IMR-90 (cell line): ENCODE measurements around the gene P4HA3. TPM values are rescaled to one million over a fixed set of nuclear protein-coding genes. Genes with fewer than 3 reads are reported as not detected.

ENCODE experiments used
- ATAC-seq: fragments of 200-7000 bp; cut with Tn5 transposase; 2 replicates; pipeline ENCODE4 v1.9.1; 2020; ENCODE audit warnings: low read depth, mild to moderate bottlenecking, moderate library complexity
- BruUV-seq: library from RNA; stranded (reverse); fragments of 400-500 nt; replicated peaks from 2 replicates; lab custom pipeline; 2021; lab: Mats Ljungman, UMichigan
- CTCF ChIA-PET: fragments of 300-600 bp; formaldehyde crosslinking; extraction: SDS; loops from one replicate; lab custom pipeline; 2021; ENCODE audit warnings: antibody characterized with exemption; lab: Yijun Ruan, JAX
- POLR2A ChIA-PET: fragments of 300-600 bp; sonication (Branson Sonifier 250); formaldehyde crosslinking; loops from one replicate; lab custom pipeline; 2022; ENCODE audit warnings: antibody characterized with exemption; ENCODE audit not compliant: unreplicated experiment; lab: Charles Lee
- DNase-seq: peaks from one replicate; pipeline ENCODE4 v3.0.0; 2013
- H2AFZ ChIP-seq: replicated peaks from 2 replicates; pipeline ENCODE3; 2013; ENCODE audit warnings: low read length, mild to moderate bottlenecking; ENCODE audit not compliant: poor library complexity
- H2AK5ac ChIP-seq: 2 replicates; pipeline ENCODE4 v1.6.1; 2013; ENCODE audit warnings: low read depth, low read length, inconsistent platforms
- H2AK9ac ChIP-seq: replicated peaks from 2 replicates; pipeline ENCODE3; 2013; ENCODE audit warnings: mild to moderate bottlenecking, low read depth, low read length, moderate library complexity; ENCODE audit not compliant: poor library complexity
- H2BK120ac ChIP-seq: 2 replicates; pipeline ENCODE4 v1.6.1; 2013; ENCODE audit warnings: low read depth, low read length, inconsistent platforms
- H2BK15ac ChIP-seq: 3 replicates; pipeline ENCODE4 v1.6.1; 2013; ENCODE audit warnings: low read depth, low read length, inconsistent platforms
- H2BK20ac ChIP-seq: 2 replicates; pipeline ENCODE4 v1.6.1; 2013; ENCODE audit warnings: low read depth, mild to moderate bottlenecking, inconsistent platforms, low read length, moderate library complexity
- H2BK5ac ChIP-seq: 2 replicates; pipeline ENCODE4 v1.6.1; 2013; ENCODE audit warnings: mild to moderate bottlenecking, low read depth, low read length, inconsistent platforms; ENCODE audit not compliant: poor library complexity, severe bottlenecking
- H3K14ac ChIP-seq: replicated peaks from 2 replicates; pipeline ENCODE4 v1.6.1; 2013; ENCODE audit warnings: low read depth, low read length, inconsistent platforms
- H3K18ac ChIP-seq: 2 replicates; pipeline ENCODE4 v1.6.1; 2013; ENCODE audit warnings: low read depth, low read length, control low read depth
- H3K23ac ChIP-seq: 2 replicates; pipeline ENCODE4 v1.6.1; 2013; ENCODE audit warnings: low read depth, low read length, inconsistent platforms
- H3K27ac ChIP-seq: 2 replicates; pipeline ENCODE4 v1.5.1; 2013; ENCODE audit warnings: mild to moderate bottlenecking, control low read depth, low read length; ENCODE audit not compliant: insufficient read depth
- H3K27me3 ChIP-seq: 2 replicates; pipeline ENCODE4 v1.6.1; 2013; ENCODE audit warnings: low read length; ENCODE audit not compliant: control insufficient read depth, insufficient read depth
- H3K36me3 ChIP-seq: 2 replicates; pipeline ENCODE4 v1.6.1; 2013; ENCODE audit warnings: low read length, mixed read lengths; ENCODE audit not compliant: control insufficient read depth, insufficient read depth
- H3K4ac ChIP-seq: 2 replicates; pipeline ENCODE4 v1.6.1; 2013; ENCODE audit warnings: low read depth, low read length, inconsistent platforms
- H3K4me1 ChIP-seq: 2 replicates; pipeline ENCODE4 v1.6.1; 2013; ENCODE audit warnings: low read length, mixed read lengths; ENCODE audit not compliant: control insufficient read depth, insufficient read depth
- H3K4me2 ChIP-seq: 2 replicates; pipeline ENCODE4 v1.6.1; 2013; ENCODE audit warnings: low read depth, mild to moderate bottlenecking, control low read depth, low read length, moderate library complexity
- H3K4me3 ChIP-seq: 2 replicates; pipeline ENCODE4 v1.5.1; 2013; ENCODE audit warnings: low read depth, mild to moderate bottlenecking, control low read depth, low read length, moderate library complexity; ENCODE audit not compliant: insufficient read depth
- H3K56ac ChIP-seq: 2 replicates; pipeline ENCODE4 v1.6.1; 2013; ENCODE audit warnings: low read length, inconsistent platforms; ENCODE audit not compliant: insufficient read depth; ENCODE audit errors: extremely low read depth
- H3K79me1 ChIP-seq, 2 experiments: 2 replicates each; pipeline ENCODE4 v1.6.1; 2013; ENCODE audit warnings: low read length in 2 of 2, inconsistent platforms in 1 of 2, low read depth in 1 of 2
- H3K9ac ChIP-seq: 2 replicates; pipeline ENCODE4 v1.6.1; 2013; ENCODE audit warnings: low read depth, low read length, control low read depth
- H3K9me1 ChIP-seq: 2 replicates; pipeline ENCODE4 v1.6.1; 2013; ENCODE audit warnings: low read length, inconsistent platforms; ENCODE audit not compliant: insufficient read depth
- H3K9me3 ChIP-seq: 2 replicates; pipeline ENCODE4 v1.6.1; 2013; ENCODE audit warnings: low read length; ENCODE audit not compliant: control insufficient read depth, insufficient read depth
- H4K20me1 ChIP-seq: 2 replicates; pipeline ENCODE4 v1.6.1; 2013; ENCODE audit warnings: low read length, inconsistent platforms; ENCODE audit not compliant: insufficient read depth
- H4K5ac ChIP-seq: 2 replicates; pipeline ENCODE4 v1.6.1; 2013; ENCODE audit warnings: mild to moderate bottlenecking, low read depth, low read length, control low read depth
- H4K8ac ChIP-seq, 2 experiments: 2 replicates each; pipeline ENCODE4 v1.6.1; 2013; ENCODE audit warnings: low read depth in 2 of 2, low read length in 2 of 2, control low read depth in 1 of 2, inconsistent platforms in 1 of 2
- H4K91ac ChIP-seq: 2 replicates; pipeline ENCODE4 v1.6.1; 2013; ENCODE audit warnings: low read depth, low read length, inconsistent platforms; ENCODE audit not compliant: insufficient read depth
- BHLHE40 ChIP-seq: fragments of 150-350 bp; IDR thresholded peaks from 2 replicates; pipeline ENCODE4 v1.6.1; 2016; ENCODE audit warnings: mild to moderate bottlenecking, low read depth, low read length
- CEBPB ChIP-seq: IDR thresholded peaks from 2 replicates; pipeline ENCODE4 v1.6.1; 2012; ENCODE audit warnings: low read depth, low read length, improper control_type of control experiment
- CHD1 ChIP-seq: IDR thresholded peaks from 2 replicates; pipeline ENCODE4 v1.6.1; 2012; ENCODE audit warnings: low read depth, low read length, improper control_type of control experiment
- MAFK ChIP-seq: IDR thresholded peaks from 2 replicates; pipeline ENCODE4 v1.6.1; 2012; ENCODE audit warnings: low read depth, low read length, improper control_type of control experiment
- MAZ ChIP-seq: IDR thresholded peaks from 2 replicates; pipeline ENCODE4 v1.6.1; 2012; ENCODE audit warnings: low read depth, mild to moderate bottlenecking, low read length, improper control_type of control experiment, moderate library complexity, borderline replicate concordance
- MXI1 ChIP-seq: IDR thresholded peaks from 2 replicates; pipeline ENCODE4 v1.6.1; 2012; ENCODE audit warnings: low read depth, mild to moderate bottlenecking, low read length, moderate library complexity, borderline replicate concordance
- NFE2L2 ChIP-seq: fragments of 150-350 bp; IDR thresholded peaks from 2 replicates; pipeline ENCODE4 v1.6.1; 2016; ENCODE audit warnings: low read depth, mild to moderate bottlenecking, low read length
- POLR2A ChIP-seq: IDR thresholded peaks from 2 replicates; pipeline ENCODE4 v1.6.1; 2012; ENCODE audit warnings: mild to moderate bottlenecking, low read depth, low read length
- RAD21 ChIP-seq: IDR thresholded peaks from 2 replicates; pipeline ENCODE4 v1.6.1; 2012; ENCODE audit warnings: low read length, improper control_type of control experiment
- RCOR1 ChIP-seq: IDR thresholded peaks from 2 replicates; pipeline ENCODE4 v1.6.1; 2012; ENCODE audit warnings: mild to moderate bottlenecking, low read length, improper control_type of control experiment; ENCODE audit not compliant: insufficient replicate concordance
- RFX5 ChIP-seq: IDR thresholded peaks from 2 replicates; pipeline ENCODE4 v1.8.0; 2012; ENCODE audit warnings: low read depth, mild to moderate bottlenecking, low read length, moderate library complexity
- SMC3 ChIP-seq: fragments of 150-350 bp; IDR thresholded peaks from 2 replicates; pipeline ENCODE4 v1.6.1; 2016; ENCODE audit warnings: low read depth, mild to moderate bottlenecking, antibody characterized with exemption, low read length, moderate library complexity
- WGBS, 2 experiments: methylation state at CpG; one replicate each; pipeline versions ENCODE4 v1.1.5 to v1.1.7; 2013; ENCODE audit warnings: missing lambda C conversion rate in 2 of 2; ENCODE audit not compliant: insufficient read length in 1 of 2; ENCODE audit errors: extremely low coverage in 2 of 2; 5-methylcytosine and 5-hydroxymethylcytosine counted together
- dilution Hi-C: fragments of 300-500 bp; cut with HindIII; formaldehyde crosslinking; loops from one replicate; pipeline ENCODE4 v1.14.3; 2018; ENCODE audit warnings: low sequenced_read_pairs; ENCODE audit not compliant: unreplicated experiment
- in situ Hi-C: fragments of 300-500 bp; cut with MboI; formaldehyde crosslinking; loops from 3 replicates; pipeline ENCODE4 v1.14.3; 2019; ENCODE audit warnings: low sequenced_read_pairs, inconsistent platforms, mixed read lengths
- intact Hi-C: fragments of 100-400 bp; cut with micrococcal nuclease; formaldehyde crosslinking; loops from 2 replicates; pipeline ENCODE4 v1.10.0; 2022
- polyA plus RNA-seq, 3 experiments: library from polyadenylated mRNA; depleted of rRNA; stranded (reverse); fragments of >200 nt; gene quantifications; 2 replicates each; pipeline ENCODE4 v1.2.3, GENCODE V29; 2012; ENCODE audit warnings: low replicate concordance in 1 of 3
- total RNA-seq: library from RNA; depleted of rRNA; stranded (reverse); fragments of >200 nt; gene quantifications from 2 replicates; pipeline ENCODE4 v1.2.3, GENCODE V29; 2012
- TF ChIP-seq, protein P1 (sequence below): conservative IDR thresholded peaks from 2 replicates; pipeline ENCODE4 v1.5.1; 2012; ENCODE audit warnings: mild to moderate bottlenecking, low read depth, low read length, improper control_type of control experiment
- TF ChIP-seq, protein P2 (sequence below): fragments of 150-350 bp; IDR thresholded peaks from 2 replicates; pipeline ENCODE4 v1.6.1; 2017; ENCODE audit warnings: mild to moderate bottlenecking, antibody characterized with exemption, low read length, low read depth

P4HA3 gene
- total and polyA plus RNA-seq, 2 of the 4 experiments (the other 2 are of a cell fraction), result 2.9 to 5.7 TPM

DNA sequence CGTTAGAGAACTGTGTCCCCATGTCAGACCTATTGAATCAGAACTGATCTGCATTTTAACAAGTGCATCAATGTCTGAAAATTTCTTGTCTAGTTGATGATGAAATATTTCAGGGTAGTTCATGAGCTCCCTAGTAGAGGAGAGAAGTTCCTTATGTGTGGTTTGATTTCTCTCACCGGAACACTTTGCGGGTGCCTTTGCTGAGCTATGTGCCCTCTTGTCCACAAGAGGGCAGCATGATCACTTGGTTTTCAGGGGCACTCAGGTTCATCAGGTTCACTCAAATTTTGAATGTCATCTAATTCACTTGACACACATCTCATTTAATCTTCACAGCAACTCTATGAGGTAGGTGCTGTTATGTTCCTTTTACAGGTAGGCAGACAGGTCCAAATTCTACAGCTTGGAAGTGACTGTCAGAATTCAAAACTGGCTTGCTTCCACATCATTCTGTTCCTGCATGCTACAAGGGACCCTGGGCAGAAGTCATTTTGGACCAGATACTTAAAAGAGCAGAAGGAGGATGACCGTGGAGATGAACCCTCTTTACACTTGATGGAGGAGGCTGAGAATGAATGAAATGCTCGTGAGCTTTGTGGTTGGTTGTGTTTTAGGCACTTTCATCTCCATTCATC lies 55.6 kb downstream of the P4HA3 start:
- no peaks in the 10 kb centered on the region; a peak in 1 of 4 replicates for H3K79me1 ChIP-seq
- dilution Hi-C loops, result no loop called here
- intact Hi-C loops, result loop anchor here (1.0 to 5.0 kb wide), 5 partner anchors 65 to 481 kb away; no protein-coding TSS in a partner anchor
- in situ Hi-C loops, result loop anchor here (5.0 to 10.0 kb wide), 3 partner anchors 196 to 479 kb away; partner anchors contain the start of gene CHRDL2
- no peak overlapping the region for H2AFZ ChIP-seq
- no TSS peak for BruUV-seq
- H2BK120ac ChIP-seq, result no peak overlapping the region
- peak overlapping the region; percentile 29; the same call in 1 of the 3 replicates for H2BK15ac ChIP-seq
- DNase-seq (peak; percentile 63), ATAC-seq (peak; percentile 50; the same call in 1 of the 2 replicates)
- no peak overlapping the region for H3K14ac ChIP-seq
- peaks cover 10% of the 10 kb centered on the region for H3K4me1 ChIP-seq
- ChIA-PET POLR2A (interaction anchor here (1.0 kb wide), 1 partner anchor 194 kb away, joined by 3 read pairs; no protein-coding TSS in a partner anchor), CTCF (interaction anchor here (0.6 to 1.7 kb wide), 10 partner anchors 9 to 197 kb away, joined by 3 to 19 read pairs (median 4); no protein-coding TSS in a partner anchor)
- no peak overlapping the region for H3K18ac ChIP-seq
- peaks cover 38% of the 10 kb centered on the region for H3K36me3 ChIP-seq
- H3K27me3 ChIP-seq, result no peaks in the 10 kb centered on the region
- peak overlapping the region; percentile 75 for H2AK5ac ChIP-seq
- H3K27ac ChIP-seq, result no peak overlapping the region
- no peaks in the 10 kb centered on the region for H3K9me3 ChIP-seq
- H4K8ac ChIP-seq, result no peak overlapping the region
- H4K91ac ChIP-seq, result no peak overlapping the region
- H2AK9ac ChIP-seq, result peak overlapping the region; percentile 1
- no peak overlapping the region for H3K4ac ChIP-seq
- H3K4me2 ChIP-seq, result no peak overlapping the region
- no peak overlapping the region for H3K9ac ChIP-seq
- H3K9me1 ChIP-seq, result peaks cover 5% of the 10 kb centered on the region
- no peak overlapping the region for H3K23ac ChIP-seq
- H3K56ac ChIP-seq, result no peak overlapping the region
- no peak overlapping the region for H4K5ac ChIP-seq
- H3K4me3 ChIP-seq, result no peak overlapping the region
- H4K20me1 ChIP-seq, result no peaks in the 10 kb centered on the region
- no CpG with 5 or more reads among the region's 5 CpGs for WGBS, 2 experiments
- no peak overlapping the region for H2BK20ac ChIP-seq
- no peak overlapping the region for H2BK5ac ChIP-seq
- TF ChIP-seq CEBPB (0 out of 2 replicates have a peak, but pooled peaks have one; percentile 33), MAFK (0 out of 2 replicates have a peak, but pooled peaks have one; percentile 11), RFX5 (no peak), BHLHE40 (no peak), NFE2L2 (no peak), CHD1 (no peak), MAZ (no peak), RCOR1 (no peak), POLR2A (peak; percentile 60), SMC3 (peak; percentile 99), MXI1 (no peak), RAD21 (peak; percentile 96)
- TF ChIP-seq, protein P1, sequence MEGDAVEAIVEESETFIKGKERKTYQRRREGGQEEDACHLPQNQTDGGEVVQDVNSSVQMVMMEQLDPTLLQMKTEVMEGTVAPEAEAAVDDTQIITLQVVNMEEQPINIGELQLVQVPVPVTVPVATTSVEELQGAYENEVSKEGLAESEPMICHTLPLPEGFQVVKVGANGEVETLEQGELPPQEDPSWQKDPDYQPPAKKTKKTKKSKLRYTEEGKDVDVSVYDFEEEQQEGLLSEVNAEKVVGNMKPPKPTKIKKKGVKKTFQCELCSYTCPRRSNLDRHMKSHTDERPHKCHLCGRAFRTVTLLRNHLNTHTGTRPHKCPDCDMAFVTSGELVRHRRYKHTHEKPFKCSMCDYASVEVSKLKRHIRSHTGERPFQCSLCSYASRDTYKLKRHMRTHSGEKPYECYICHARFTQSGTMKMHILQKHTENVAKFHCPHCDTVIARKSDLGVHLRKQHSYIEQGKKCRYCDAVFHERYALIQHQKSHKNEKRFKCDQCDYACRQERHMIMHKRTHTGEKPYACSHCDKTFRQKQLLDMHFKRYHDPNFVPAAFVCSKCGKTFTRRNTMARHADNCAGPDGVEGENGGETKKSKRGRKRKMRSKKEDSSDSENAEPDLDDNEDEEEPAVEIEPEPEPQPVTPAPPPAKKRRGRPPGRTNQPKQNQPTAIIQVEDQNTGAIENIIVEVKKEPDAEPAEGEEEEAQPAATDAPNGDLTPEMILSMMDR, result peak; percentile 93
- TF ChIP-seq, protein P2, sequence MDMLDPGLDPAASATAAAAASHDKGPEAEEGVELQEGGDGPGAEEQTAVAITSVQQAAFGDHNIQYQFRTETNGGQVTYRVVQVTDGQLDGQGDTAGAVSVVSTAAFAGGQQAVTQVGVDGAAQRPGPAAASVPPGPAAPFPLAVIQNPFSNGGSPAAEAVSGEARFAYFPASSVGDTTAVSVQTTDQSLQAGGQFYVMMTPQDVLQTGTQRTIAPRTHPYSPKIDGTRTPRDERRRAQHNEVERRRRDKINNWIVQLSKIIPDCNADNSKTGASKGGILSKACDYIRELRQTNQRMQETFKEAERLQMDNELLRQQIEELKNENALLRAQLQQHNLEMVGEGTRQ, result no peak
